T-helper 17 cell (primary cell): Measurements from ENCODE around the gene SENP1. TPM values are rescaled to one million over a fixed set of nuclear protein-coding genes. Genes with fewer than 3 reads are reported as not detected.
"Not testable (repeated sequence)": the region's sequence is repeated elsewhere in the genome, so short reads cannot be mapped to it uniquely, and the experiment has no call there.

Experiments
- ATAC-seq: fragments of 150-1000 bp; cut with Tn5 transposase; 2 replicates; pipeline ENCODE4 v1.10.0; 2021; ENCODE audit warnings: mild to moderate bottlenecking, moderate library complexity
- DNase-seq, 3 donors: peaks; one replicate each; pipeline versions ENCODE4 v3.0.0 to v3.0.0-alpha.2; 2020 to 2021
- H3K9me3 ChIP-seq: one replicate; pipeline ENCODE4 v1.7.0; 2013; ENCODE audit warnings: low read length, mild to moderate bottlenecking; ENCODE audit not compliant: control insufficient read depth, poor library complexity, severe bottlenecking
- H3K27ac Mint-ChIP-seq: one replicate; pipeline ENCODE4 v1.8.0; 2022; ENCODE audit warnings: mild to moderate bottlenecking, moderate library complexity, mixed read lengths
- H3K27me3 Mint-ChIP-seq: one replicate; pipeline ENCODE4 v1.8.0; 2022; ENCODE audit warnings: mixed read lengths
- H3K36me3 Mint-ChIP-seq: one replicate; pipeline ENCODE4 v1.8.0; 2022; ENCODE audit warnings: low read depth, mixed read lengths
- H3K4me1 Mint-ChIP-seq: one replicate; pipeline ENCODE4 v1.8.0; 2022; ENCODE audit warnings: mild to moderate bottlenecking, mixed read lengths
- H3K4me3 Mint-ChIP-seq: one replicate; pipeline ENCODE4 v1.8.0; 2022; ENCODE audit warnings: mild to moderate bottlenecking, moderate library complexity, mixed read lengths
- total RNA-seq, 4 donors: library from RNA in 2 of 4; stranded (reverse) in 2 of 4; gene quantifications; one replicate each; pipeline ENCODE4 v1.2.3 and lab custom pipeline; 2022 to 2026

SENP1 gene
- total RNA-seq, 2 donors from 2014 or later, result 26.9 to 33.8 TPM

GRCh38 chr12:48125542-48125941 lies 19.7 kb upstream of the SENP1 start:
- not testable (repeated sequence) for DNase-seq, H3K27me3 Mint-ChIP-seq, H3K9me3 ChIP-seq, H3K4me3 Mint-ChIP-seq, ATAC-seq, H3K27ac Mint-ChIP-seq
- Mint-ChIP-seq H3K36me3 (peaks cover 14% of the 10 kb centered on the region), H3K4me1 (peaks cover 16% of the 10 kb centered on the region)

DNA sequence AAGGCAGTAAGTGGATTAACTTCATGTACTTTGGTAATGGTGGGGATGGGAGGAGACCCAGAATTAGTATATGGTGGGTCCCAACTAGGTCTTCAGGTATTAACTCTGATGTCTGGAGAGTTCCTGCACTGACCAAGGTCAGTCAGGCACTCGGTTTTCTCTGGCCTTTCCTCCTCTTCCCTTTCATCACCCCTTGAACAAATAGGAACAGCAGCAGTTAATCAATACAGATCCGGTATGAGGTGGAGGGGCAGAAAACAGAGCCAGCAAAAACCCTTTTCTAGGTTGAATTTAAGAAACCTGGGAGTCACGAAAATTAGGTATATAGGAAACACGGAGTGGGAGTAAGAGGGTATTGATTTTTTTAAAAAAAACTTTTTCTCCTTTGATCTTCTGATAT lies 17.3 kb upstream of the SENP1 start:
- Mint-ChIP-seq H3K36me3 (peaks cover 12% of the 10 kb centered on the region), H3K27ac (no peak overlapping the region), H3K27me3 (no peaks in the 10 kb centered on the region)

GRCh38 chr12:48122065-48122834 lies 16.4 kb upstream of the SENP1 start:
- H3K4me3 Mint-ChIP-seq, result no peak overlapping the region
- DNase-seq (no peak), ATAC-seq (no peak)
- peaks cover 34% of the 10 kb centered on the region for H3K4me1 Mint-ChIP-seq
- no peaks in the 10 kb centered on the region for H3K27me3 Mint-ChIP-seq
- H3K36me3 Mint-ChIP-seq, result peaks cover 6% of the 10 kb centered on the region
- H3K27ac Mint-ChIP-seq, result no peak overlapping the region
- H3K9me3 ChIP-seq, result no peaks in the 10 kb centered on the region

More for the DNA sequence above, 17.3 kb upstream of the SENP1 start:
- H3K9me3 ChIP-seq, result no peaks in the 10 kb centered on the region
- no peak for DNase-seq
- H3K4me1 Mint-ChIP-seq, result peaks cover 33% of the 10 kb centered on the region
- ATAC-seq, result no peak
- H3K4me3 Mint-ChIP-seq, result no peak overlapping the region

DNA sequence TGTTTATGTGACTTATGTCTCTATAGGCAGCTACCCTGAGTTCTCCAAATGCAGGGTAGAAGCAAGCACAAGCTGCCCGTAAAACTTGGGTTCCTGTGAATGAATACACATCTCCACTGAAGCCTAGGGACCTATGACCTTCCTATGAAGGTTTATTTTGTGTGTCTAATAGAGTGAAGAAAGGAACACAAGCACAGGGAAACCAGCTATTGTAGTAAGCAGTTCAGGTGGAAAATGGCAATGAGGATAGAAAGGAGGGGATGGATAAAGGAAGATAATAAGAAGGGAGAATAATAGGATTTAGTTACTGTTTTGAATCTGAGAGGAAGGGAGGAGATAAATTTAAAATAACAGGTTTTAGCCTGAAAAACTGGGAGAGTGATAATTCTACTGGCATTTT lies 15.6 kb upstream of the SENP1 start:
- no peak overlapping the region for H3K27ac Mint-ChIP-seq
- no peak for ATAC-seq

GRCh38 chr12:48119834-48120195 lies 13.9 kb upstream of the SENP1 start:
- ATAC-seq, result no peak
- Mint-ChIP-seq H3K4me1 (peaks cover 32% of the 10 kb centered on the region), H3K4me3 (peak overlapping the region; percentile 100), H3K36me3 (peaks cover 3% of the 10 kb centered on the region), H3K27ac (no peak overlapping the region), H3K27me3 (peaks cover 14% of the 10 kb centered on the region)
- H3K9me3 ChIP-seq, result no peaks in the 10 kb centered on the region
- no peak for DNase-seq

More for the DNA sequence above, 15.6 kb upstream of the SENP1 start:
- Mint-ChIP-seq H3K4me3 (no peak overlapping the region), H3K36me3 (peaks cover 3% of the 10 kb centered on the region), H3K4me1 (peaks cover 32% of the 10 kb centered on the region), H3K27me3 (no peaks in the 10 kb centered on the region)
- H3K9me3 ChIP-seq, result no peaks in the 10 kb centered on the region
- no peak for DNase-seq

GRCh38 chr12:48119078-48119833 lies 13.4 kb upstream of the SENP1 start, which contains the start of gene PFKM:
Gene PFKM, plus strand, starts transcription at chr12:48119364. Its CDS starts 3,411 bp downstream, at chr12:48122775.
- peak; percentile 25 to 44 (median 32) for DNase-seq
- peak within 1 kb of the TSS; percentile 91 for H3K27ac Mint-ChIP-seq
- H3K36me3 Mint-ChIP-seq, result peaks cover 2% of the 10 kb centered on the region
- H3K4me1 Mint-ChIP-seq, result peaks cover 32% of the 10 kb centered on the region
- H3K9me3 ChIP-seq, result no peaks in the 10 kb centered on the region
- H3K27me3 Mint-ChIP-seq, result peaks cover 14% of the 10 kb centered on the region
- peak; percentile 99 for ATAC-seq
- peak within 1 kb of the TSS; percentile 100 for H3K4me3 Mint-ChIP-seq

GRCh38 chr12:48118284-48118871 lies 12.5 kb upstream of the SENP1 start:
- DNase-seq (no peak), ATAC-seq (no peak)
- H3K4me1 Mint-ChIP-seq, result peaks cover 33% of the 10 kb centered on the region
- H3K27ac Mint-ChIP-seq, result peak overlapping the region; percentile 91
- no peaks in the 10 kb centered on the region for H3K9me3 ChIP-seq
- peak overlapping the region; percentile 100 for H3K4me3 Mint-ChIP-seq
- no peaks in the 10 kb centered on the region for H3K36me3 Mint-ChIP-seq
- H3K27me3 Mint-ChIP-seq, result peaks cover 14% of the 10 kb centered on the region

DNA sequence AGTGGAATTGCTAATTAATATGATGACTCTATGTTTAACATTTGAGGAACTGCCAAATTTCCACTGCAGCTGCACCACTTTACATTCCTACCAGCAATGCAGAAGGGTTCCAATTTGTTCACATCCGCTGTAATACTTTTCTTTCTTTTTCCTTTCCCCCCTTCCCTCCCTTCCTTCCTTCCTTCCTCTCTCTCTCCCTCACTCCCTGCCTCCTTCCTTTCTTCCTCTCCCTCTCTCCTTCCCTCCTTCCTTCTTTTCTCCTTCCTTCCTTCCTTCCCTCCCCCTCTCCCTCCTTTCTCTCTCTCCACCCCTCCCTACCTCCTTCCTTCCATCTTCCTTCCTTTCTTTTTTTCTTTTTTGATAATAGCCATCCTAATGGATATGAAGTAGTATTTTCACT lies 10.1 kb upstream of the SENP1 start:
- H3K9me3 ChIP-seq, result no peaks in the 10 kb centered on the region
- Mint-ChIP-seq H3K4me3 (no peak overlapping the region), H3K27ac (no peak overlapping the region), H3K27me3 (peaks cover 14% of the 10 kb centered on the region), H3K4me1 (peaks cover 22% of the 10 kb centered on the region), H3K36me3 (no peaks in the 10 kb centered on the region)
- DNase-seq (no peak), ATAC-seq (no peak)

- H3K9me3 ChIP-seq, ATAC-seq, H3K27ac Mint-ChIP-seq, H3K36me3 Mint-ChIP-seq, DNase-seq, H3K4me3 Mint-ChIP-seq: not testable (repeated sequence)
- Mint-ChIP-seq H3K4me1 (peaks cover 35% of the 10 kb centered on the region), H3K27me3 (peaks cover 14% of the 10 kb centered on the region)
These were observed 5.4 kb upstream of the SENP1 start for GRCh38 chr12:48111312-48111693.

- peaks cover 3% of the 10 kb centered on the region for H3K36me3 Mint-ChIP-seq
- no peak overlapping the region for H3K27ac Mint-ChIP-seq
- H3K4me1 Mint-ChIP-seq, result peaks cover 37% of the 10 kb centered on the region
- no peaks in the 10 kb centered on the region for H3K9me3 ChIP-seq
- no peak overlapping the region for H3K4me3 Mint-ChIP-seq
- H3K27me3 Mint-ChIP-seq, result peaks cover 10% of the 10 kb centered on the region
- DNase-seq (no peak), ATAC-seq (no peak)
These were observed 4.9 kb upstream of the SENP1 start for GRCh38 chr12:48110691-48111311.

- Mint-ChIP-seq H3K27ac (peak overlapping the region; percentile 69), H3K27me3 (no peaks in the 10 kb centered on the region), H3K4me1 (peaks cover 47% of the 10 kb centered on the region), H3K36me3 (peaks cover 7% of the 10 kb centered on the region), H3K4me3 (peak overlapping the region; percentile 37)
- ATAC-seq (no peak), DNase-seq (no peak)
- H3K9me3 ChIP-seq, result no peaks in the 10 kb centered on the region
These were observed 3.5 kb upstream of the SENP1 start for GRCh38 chr12:48109424-48109823.

DNA sequence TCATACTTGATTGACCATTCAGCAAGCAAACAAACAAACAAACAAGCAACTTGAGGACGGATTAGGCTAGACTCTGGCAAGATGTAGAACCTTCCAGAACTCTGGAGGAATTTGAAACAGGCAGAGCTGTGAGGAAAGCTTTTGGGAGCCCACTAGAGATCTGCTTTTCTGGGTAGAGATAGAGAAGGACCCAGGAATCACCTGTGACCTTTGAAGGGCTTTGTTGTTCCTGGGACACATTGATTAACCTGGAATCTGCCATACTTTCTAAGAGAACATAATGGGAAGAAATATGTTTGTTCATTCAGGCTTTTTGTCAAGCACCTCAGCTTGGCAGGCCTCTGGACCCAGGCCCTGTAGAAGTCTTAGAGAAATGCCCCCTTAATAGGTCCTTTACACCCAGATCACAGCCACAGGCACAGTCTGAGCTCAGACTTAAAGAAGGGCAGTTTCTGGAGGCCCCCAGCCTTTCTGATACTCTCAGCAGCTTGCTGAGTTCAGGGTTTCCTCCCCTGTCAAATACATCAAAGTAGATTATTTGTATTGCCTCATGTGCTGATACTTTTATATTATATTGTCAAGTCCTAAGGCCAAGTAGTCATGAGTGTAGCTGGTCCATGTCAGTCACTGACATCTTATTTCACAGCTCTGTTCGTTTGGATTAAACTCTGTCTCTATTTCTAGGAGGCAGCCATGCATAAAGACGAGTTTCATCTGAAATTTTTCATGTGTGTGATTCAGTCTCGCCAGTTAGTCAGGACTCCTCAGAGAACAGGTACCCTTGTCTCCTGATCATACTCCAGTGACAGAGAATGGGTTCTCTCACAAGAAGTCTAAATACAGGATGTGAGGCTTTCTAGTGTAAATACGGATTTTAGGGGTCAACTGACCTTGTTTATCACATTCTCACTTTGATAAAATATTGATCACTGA lies 1.1 kb upstream of the SENP1 start:
- no peaks in the 10 kb centered on the region for H3K27me3 Mint-ChIP-seq
- peaks cover 55% of the 10 kb centered on the region for H3K4me1 Mint-ChIP-seq
- H3K27ac Mint-ChIP-seq, result peak overlapping the region; percentile 99
- ATAC-seq (no peak), DNase-seq (no peak)
- peaks cover 7% of the 10 kb centered on the region for H3K36me3 Mint-ChIP-seq
- peak overlapping the region; percentile 99 for H3K4me3 Mint-ChIP-seq
- H3K9me3 ChIP-seq, result no peaks in the 10 kb centered on the region
